Measurements from ENCODE around the gene CAB39L.

CAB39L gene

GRCh38 chr13:49441846-49442245 is 2.0 kb downstream of the CAB39L start:
- DNase-seq (ENCODE audit: low read depth in 2 of 2): no peak

- no peak for DNase-seq (ENCODE audit: low read depth in 2 of 2)
Measured at GRCh38 chr13:49441312-49441711, 2.6 kb downstream of the CAB39L start.

GRCh38 chr13:49439609-49440008 is 4.3 kb downstream of the CAB39L start:
- no peak for DNase-seq (ENCODE audit: low read depth in 2 of 2)

DNA sequence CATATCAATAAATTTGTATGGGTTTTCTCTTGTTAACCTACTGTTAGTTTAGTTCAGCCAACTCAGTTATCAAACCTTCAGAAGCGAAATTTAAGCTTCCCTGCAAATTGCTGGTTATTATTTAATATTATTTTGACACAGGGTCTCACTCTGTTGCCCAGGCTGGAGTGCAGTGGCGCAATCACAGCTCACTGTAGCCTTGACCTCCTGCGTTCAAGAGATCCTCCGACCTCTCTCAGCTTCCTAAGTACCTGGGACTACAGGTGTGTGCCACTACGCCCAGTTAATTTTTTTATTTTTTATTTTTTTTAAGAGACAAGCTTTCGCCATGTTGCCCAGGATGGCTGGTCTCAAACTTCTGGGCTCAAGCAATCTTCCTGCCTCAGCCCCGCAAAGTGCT is 6.2 kb downstream of the CAB39L start:
- no peak for DNase-seq (ENCODE audit: low read depth in 2 of 2)

DNA sequence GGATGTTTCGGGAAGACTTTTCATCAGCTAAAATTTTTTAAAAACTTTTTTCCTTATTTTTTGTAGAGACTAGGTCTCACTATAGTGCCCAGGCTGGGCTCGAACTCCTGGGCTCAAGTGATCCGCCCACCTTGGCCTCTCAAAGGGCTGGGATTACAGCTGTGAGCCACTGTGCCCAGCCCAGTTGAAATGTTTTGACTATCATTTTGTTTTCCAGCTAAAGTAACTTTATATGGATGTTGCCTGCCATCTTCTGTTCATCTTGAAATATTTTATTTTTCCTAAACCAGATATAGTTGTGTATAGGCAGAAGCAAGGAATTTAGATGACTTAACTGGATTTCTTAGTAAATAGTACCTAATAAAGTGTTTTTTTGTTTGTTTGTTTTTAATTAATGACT is 7.0 kb downstream of the CAB39L start:
- no peak for DNase-seq (ENCODE audit: low read depth in 2 of 2)

- DNase-seq (ENCODE audit: low read depth in 2 of 2): no peak
Measured at GRCh38 chr13:49435992-49436391, 7.9 kb downstream of the CAB39L start.

DNA sequence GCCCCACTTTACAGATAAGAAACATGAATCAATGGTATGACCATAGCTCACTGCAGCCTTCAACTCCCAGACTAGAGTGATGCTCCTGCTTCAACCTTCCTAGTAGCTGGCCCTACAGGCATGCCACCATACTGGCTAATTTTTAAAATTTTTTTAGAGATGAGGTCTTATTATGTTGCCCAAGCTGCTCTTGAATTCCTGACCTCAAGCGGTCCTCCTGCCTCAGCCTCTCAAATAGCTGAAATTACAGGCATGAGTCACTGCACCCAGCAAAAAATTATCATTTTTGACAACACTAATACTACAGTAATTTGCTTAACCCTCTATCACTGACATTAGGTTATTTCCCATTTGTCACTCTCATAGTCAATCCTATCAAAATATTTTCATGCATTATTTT is 14.7 kb downstream of the CAB39L start:
- DNase-seq (ENCODE audit: low read depth in 2 of 2): no peak

DNA sequence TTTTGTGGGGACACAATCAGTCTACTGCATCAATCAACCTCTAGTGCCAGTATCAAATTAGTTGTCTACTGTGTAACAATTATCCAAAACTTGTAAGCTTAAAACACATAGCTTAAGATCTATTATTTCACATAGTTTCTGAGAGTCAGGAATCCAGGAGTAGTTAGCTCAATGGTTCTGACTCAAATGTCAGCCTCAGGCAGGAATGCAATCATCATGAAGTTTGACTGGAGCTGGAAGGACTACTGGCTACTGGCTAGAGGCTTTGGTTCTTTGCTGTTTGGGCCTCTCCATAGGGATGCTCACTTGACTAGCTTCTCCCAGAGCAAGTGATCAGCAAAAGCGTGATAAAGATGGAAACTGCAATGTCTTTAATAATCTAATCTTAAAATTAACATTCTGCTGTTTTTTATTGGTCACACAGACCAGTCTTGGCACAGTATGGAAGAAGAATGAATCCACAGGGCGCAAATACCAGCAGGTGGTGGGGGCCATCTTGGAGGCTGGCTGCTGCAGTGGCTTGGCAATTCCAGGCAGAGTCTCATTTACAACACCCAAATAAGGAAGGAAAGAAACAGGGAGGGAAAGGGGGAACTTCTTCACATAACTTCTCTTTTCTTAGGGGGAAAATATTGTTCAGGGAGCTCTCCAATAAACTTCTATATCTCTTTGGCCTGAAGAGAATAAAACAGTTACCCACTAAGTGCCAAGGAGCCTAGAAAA is 15.7 kb downstream of the CAB39L start:
- no peak for DNase-seq (ENCODE audit: low read depth in 2 of 2)

DNA sequence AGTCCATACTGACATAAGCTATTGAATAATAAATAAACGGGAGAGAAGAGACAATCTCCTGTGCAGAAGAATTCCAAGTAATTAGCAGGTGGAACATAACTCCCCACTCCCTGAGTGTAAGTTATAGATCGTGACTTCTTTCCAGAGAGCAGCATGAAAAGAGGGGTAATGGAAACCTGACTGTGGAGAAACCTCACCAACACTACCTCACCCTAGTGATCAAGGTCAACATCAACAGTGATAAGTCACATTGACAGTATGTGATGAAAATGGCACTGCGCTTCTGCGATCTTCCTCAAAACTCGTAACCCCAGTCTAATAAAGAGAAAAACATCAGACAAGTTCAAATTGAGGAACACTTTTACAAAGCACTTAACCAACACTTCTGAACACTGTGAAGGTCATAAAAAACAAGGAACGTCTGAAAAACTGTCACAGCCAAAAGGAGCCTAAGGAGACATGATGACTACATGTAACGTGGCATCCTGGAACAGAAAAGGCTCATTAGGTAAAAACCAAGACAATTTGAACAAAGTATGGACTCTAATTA is 19.8 kb downstream of the CAB39L start:
- no peak for DNase-seq (ENCODE audit: low read depth in 2 of 2)

- DNase-seq (ENCODE audit: low read depth in 2 of 2): no peak
Measured at GRCh38 chr13:49421391-49421790, 22.5 kb downstream of the CAB39L start.

DNA sequence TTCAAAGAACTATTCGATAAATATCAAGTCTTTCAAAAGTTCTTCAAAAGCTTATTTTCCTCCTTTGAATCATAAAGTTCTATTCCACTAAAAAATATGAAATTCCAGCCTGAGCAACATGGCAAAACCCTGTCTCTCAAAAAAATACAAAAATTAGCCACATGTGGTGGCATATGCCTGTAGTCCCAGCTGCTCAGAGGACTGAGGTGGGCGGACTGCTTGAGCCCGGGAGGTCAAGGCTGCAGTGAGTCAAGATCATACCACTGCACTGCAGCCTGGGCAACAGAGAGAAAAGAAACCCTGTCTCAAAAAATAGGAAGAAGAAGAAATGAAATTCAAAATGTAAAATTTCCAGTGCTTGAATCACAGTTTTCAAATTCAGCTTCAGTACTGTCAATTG is 24.6 kb downstream of the CAB39L start:
- DNase-seq (ENCODE audit: low read depth in 2 of 2): no peak

GRCh38 chr13:49418206-49418605 is 25.7 kb downstream of the CAB39L start:
- DNase-seq (ENCODE audit: low read depth in 2 of 2): no peak

GRCh38 chr13:49417161-49417560 is 26.7 kb downstream of the CAB39L start:
- no peak for DNase-seq (ENCODE audit: low read depth in 2 of 2)

GRCh38 chr13:49412749-49413148 is 31.1 kb downstream of the CAB39L start:
- no peak for DNase-seq (ENCODE audit: low read depth in 2 of 2)

- DNase-seq (ENCODE audit: low read depth in 2 of 2): no peak
Measured at GRCh38 chr13:49411353-49411752, 32.5 kb downstream of the CAB39L start.

GRCh38 chr13:49410477-49410876 is 33.4 kb downstream of the CAB39L start:
- DNase-seq (ENCODE audit: low read depth in 2 of 2): no peak

DNA sequence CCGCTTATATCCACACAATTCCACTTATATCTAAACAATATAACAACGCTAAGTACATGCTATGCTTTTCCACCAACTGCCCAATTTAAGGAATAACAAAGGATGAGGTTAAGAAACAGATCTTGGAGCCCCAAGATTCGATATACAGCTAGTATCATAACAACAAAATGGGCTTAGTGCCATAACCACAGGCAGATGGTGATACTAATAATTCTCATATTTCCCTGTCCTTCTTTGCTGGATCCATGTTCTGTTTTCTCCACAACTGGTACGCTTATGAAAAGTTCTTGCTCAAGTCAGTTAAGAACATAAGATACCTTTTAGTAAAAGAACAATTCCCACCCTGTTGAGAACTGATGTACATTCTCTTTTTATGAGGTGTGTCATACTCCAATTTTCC is 33.9 kb downstream of the CAB39L start:
- no peak for DNase-seq (ENCODE audit: low read depth in 2 of 2)

DNA sequence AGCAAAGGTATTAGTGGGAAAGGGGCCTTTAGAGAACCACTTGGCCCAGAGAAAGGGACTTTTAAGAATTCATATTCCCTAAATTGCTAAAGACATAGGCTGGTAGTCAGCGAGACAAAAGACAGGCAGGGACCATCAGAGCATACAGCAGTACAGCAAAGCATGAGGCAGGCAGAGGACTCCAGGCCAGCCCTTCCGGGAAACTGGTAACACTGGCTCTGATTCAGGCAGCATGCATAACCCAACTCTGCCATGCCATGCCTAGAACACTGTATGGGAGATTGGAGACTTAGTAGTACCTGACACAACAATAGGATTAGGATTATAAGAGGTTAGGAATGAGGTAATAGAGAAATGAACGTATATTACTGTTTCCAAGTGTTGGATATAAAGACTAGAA is 34.9 kb downstream of the CAB39L start:
- DNase-seq (ENCODE audit: low read depth in 2 of 2): no peak

DNA sequence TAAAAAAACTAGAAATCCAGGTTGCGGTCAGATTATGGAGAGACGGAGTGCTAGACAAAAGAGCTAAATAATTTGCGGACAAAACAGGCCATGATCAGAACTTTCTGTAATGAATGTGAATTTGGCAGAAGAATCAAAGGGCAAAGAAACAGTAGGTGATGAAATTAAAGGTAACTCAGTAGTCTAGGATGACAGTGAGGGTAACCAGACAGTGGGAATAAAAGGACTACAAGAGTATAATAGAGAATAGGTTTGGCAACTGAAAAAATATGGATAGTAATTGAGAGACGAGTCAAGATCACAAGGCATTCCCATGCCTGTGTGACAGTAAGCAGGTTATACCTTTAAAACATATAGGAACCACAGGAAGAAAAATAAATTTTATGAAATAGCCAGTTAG is 35.9 kb downstream of the CAB39L start:
- no peak for DNase-seq (ENCODE audit: low read depth in 2 of 2)

- DNase-seq (ENCODE audit: low read depth in 2 of 2): no peak
Measured at GRCh38 chr13:49407068-49407467, 36.8 kb downstream of the CAB39L start.

GRCh38 chr13:49404703-49405020 is 39.2 kb downstream of the CAB39L start:
- DNase-seq (ENCODE audit: low read depth in 2 of 2): no peak

DNA sequence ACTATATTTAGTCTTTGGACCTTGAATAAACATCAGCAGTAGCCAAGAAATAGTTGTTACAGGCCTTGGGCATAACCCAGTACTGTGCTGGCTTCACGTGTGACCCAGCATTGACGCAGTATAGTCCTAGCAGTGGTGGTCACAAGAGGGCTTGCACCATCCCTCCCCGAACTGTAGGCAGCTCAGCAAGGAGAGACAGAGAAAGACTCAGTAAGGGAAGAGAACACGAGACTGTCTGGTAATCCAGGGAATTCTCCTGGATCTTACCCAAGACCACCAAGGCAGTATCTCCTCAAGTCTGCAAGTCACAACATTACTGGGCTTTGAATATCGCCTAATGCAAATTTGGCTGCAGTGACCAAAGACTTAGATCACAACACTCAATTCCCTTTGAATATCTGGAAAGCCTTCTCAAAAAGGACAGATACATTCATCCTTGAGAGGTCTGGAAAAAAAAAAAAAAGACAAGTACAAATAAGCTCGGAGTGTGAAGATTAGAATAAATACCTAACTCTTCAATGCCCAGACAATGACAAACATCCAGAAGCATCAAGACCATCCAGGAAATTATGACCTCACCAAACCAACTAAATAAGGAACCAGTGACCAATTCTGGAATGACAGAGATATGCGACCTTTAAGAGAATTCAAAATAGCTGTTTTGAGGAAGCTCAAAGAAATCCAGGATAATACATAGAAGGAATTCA is 39.7 kb downstream of the CAB39L start:
- DNase-seq (ENCODE audit: low read depth in 2 of 2): no peak
